HCT116 (cell line): Measurements from ENCODE around the gene LDLR.
"Not testable (repeated sequence)": the region's sequence is repeated elsewhere in the genome, so short reads cannot be mapped to it uniquely, and the experiment has no call there.

Experiments used
- CBX3 ChIP-seq: IDR thresholded peaks from 2 replicates; pipeline ENCODE4 v1.6.1; 2012; ENCODE audit warnings: low read depth
- CEBPB ChIP-seq: IDR thresholded peaks from 2 replicates; pipeline ENCODE4 v1.6.1; 2012; ENCODE audit warnings: low read depth
- ELF1 ChIP-seq: IDR thresholded peaks from 2 replicates; pipeline ENCODE4 v1.6.1; 2012; ENCODE audit warnings: low read depth, borderline replicate concordance
- EZH2 ChIP-seq: fragments of 200-600 bp; sonication (generic); IDR thresholded peaks from 2 replicates; pipeline ENCODE4 v1.6.1; 2017; ENCODE audit warnings: antibody characterized with exemption, mixed run types
- POLR2A ChIP-seq: IDR thresholded peaks from 2 replicates; pipeline ENCODE4 v1.7.0; 2011; ENCODE audit warnings: borderline replicate concordance; ENCODE audit not compliant: insufficient read depth, insufficient read length; ENCODE audit errors: extremely low read depth
- POLR2AphosphoS5 ChIP-seq: IDR thresholded peaks from 2 replicates; pipeline ENCODE4 v1.6.1; 2011; ENCODE audit warnings: mild to moderate bottlenecking, low read depth, low read length, moderate library complexity
- SIN3A ChIP-seq: IDR thresholded peaks from 2 replicates; pipeline ENCODE4 v1.6.1; 2012; ENCODE audit warnings: low read depth
- ZFX ChIP-seq: fragments of 450-650 bp; IDR thresholded peaks from 2 replicates; pipeline ENCODE4 v1.6.1; 2017
- TF ChIP-seq, protein P1 (sequence below), 3 experiments: fragments of 200-600 bp in 1 of 3; sonication (generic) in 1 of 3; IDR thresholded peaks in 2 of 3; conservative IDR thresholded peaks in 1 of 3; 2 replicates each; pipeline ENCODE4 v1.5.1; 2012 to 2017; ENCODE audit warnings: low read depth in 2 of 3, low read length in 2 of 3, antibody characterized with exemption in 1 of 3, borderline replicate concordance in 1 of 3, control low read depth in 1 of 3, mild to moderate bottlenecking in 1 of 3, mixed read lengths in 1 of 3, mixed run types in 1 of 3, moderate library complexity in 1 of 3; ENCODE audit not compliant: insufficient read depth in 1 of 3
- TF ChIP-seq, protein P2 (sequence below): IDR thresholded peaks from 2 replicates; pipeline ENCODE4 v1.6.1; 2012

DNA sequence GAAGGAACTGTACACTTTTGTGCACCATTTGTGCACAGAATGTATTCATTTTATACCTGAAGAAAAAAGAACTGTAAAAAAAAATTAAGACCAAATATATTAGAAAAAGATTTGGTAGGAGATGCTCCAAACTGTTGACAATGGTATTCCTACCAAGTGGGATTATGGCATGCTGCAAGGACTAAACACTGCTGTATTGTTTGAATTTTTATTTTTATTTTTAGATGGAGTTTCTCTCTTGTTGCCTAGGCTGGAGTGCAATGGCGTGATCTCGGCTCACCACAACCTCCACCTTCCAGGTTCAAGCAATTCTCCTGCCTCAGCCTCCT is 71.1 kb downstream of the LDLR start:
- TF ChIP-seq, protein P1, sequence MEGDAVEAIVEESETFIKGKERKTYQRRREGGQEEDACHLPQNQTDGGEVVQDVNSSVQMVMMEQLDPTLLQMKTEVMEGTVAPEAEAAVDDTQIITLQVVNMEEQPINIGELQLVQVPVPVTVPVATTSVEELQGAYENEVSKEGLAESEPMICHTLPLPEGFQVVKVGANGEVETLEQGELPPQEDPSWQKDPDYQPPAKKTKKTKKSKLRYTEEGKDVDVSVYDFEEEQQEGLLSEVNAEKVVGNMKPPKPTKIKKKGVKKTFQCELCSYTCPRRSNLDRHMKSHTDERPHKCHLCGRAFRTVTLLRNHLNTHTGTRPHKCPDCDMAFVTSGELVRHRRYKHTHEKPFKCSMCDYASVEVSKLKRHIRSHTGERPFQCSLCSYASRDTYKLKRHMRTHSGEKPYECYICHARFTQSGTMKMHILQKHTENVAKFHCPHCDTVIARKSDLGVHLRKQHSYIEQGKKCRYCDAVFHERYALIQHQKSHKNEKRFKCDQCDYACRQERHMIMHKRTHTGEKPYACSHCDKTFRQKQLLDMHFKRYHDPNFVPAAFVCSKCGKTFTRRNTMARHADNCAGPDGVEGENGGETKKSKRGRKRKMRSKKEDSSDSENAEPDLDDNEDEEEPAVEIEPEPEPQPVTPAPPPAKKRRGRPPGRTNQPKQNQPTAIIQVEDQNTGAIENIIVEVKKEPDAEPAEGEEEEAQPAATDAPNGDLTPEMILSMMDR (IDR thresholded peaks at IDR 0.05 in 2 of 3, conservative IDR thresholded peaks at IDR 0.05 in 1 of 3; ENCODE audit: borderline replicate concordance in 1 of 3, insufficient read depth in 1 of 3, low read depth in 2 of 3, low read length in 2 of 3): not testable (repeated sequence)
- not testable (repeated sequence) for TF ChIP-seq ZFX, SIN3A, POLR2AphosphoS5, EZH2, POLR2A, ELF1, CEBPB, CBX3
- TF ChIP-seq, protein P2, sequence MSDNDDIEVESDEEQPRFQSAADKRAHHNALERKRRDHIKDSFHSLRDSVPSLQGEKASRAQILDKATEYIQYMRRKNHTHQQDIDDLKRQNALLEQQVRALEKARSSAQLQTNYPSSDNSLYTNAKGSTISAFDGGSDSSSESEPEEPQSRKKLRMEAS: not testable (repeated sequence)
